Endothelial cell of umbilical vein (primary cell): ENCODE measurements around the gene AHI1. TPM values are rescaled to one million over a fixed set of nuclear protein-coding genes. Genes with fewer than 3 reads are reported as not detected.

Experiments
- BruUV-seq: library from RNA; stranded (reverse); fragments of 400-500 nt; replicated peaks from 2 replicates; lab custom pipeline; 2021; lab: Mats Ljungman, UMichigan
- CTCF ChIA-PET: fragments of 300-600, 350-600 bp; sonication (Branson Sonifier 250); formaldehyde crosslinking; loops from one replicate; lab custom pipeline; 2021; ENCODE audit warnings: antibody characterized with exemption, inconsistent platforms; lab: Charles Lee
- POLR2A ChIA-PET: fragments of 300-600, 350-600 bp; sonication (Branson Sonifier 250); formaldehyde crosslinking; loops from one replicate; lab custom pipeline; 2021; ENCODE audit warnings: antibody characterized with exemption, inconsistent platforms; lab: Charles Lee
- DNase-seq: peaks from one replicate; pipeline ENCODE4 v3.0.0-alpha.2; 2011; ENCODE audit warnings: low read depth, low spot score
- FAIRE-seq: peaks from 2 replicates; lab custom pipeline; 2011; peaks lifted over from hg19 to GRCh38; lab: Jason Lieb, UNC
- H2AFZ ChIP-seq: 2 replicates; pipeline ENCODE4 v1.6.0; 2012; ENCODE audit warnings: low read depth, low read length, control low read depth, inconsistent platforms
- H3K27ac ChIP-seq: 2 replicates; pipeline ENCODE4 v1.5.1; 2011; ENCODE audit warnings: low read depth, mild to moderate bottlenecking, control low read depth, low read length, moderate library complexity; ENCODE audit not compliant: insufficient read depth
- H3K27me3 ChIP-seq, 2 experiments: 2 replicates each; pipeline versions ENCODE4 v1.6.0 to v1.6.1; 2011; ENCODE audit warnings: low read length in 2 of 2, mixed read lengths in 1 of 2; ENCODE audit not compliant: control insufficient read depth in 2 of 2, insufficient read depth in 2 of 2
- H3K36me3 ChIP-seq, 2 experiments: 2 replicates in 1 of 2; 3 replicates in 1 of 2; pipeline ENCODE4 v1.5.1; 2011; ENCODE audit warnings: low read length in 2 of 2, mild to moderate bottlenecking in 1 of 2, moderate library complexity in 1 of 2; ENCODE audit not compliant: control insufficient read depth in 2 of 2, insufficient read depth in 2 of 2; ENCODE audit errors: extremely low read depth in 1 of 2
- H3K4me1 ChIP-seq: 3 replicates; pipeline ENCODE4 v1.5.1; 2011; ENCODE audit warnings: mild to moderate bottlenecking, low read length; ENCODE audit not compliant: control insufficient read depth, insufficient read depth; ENCODE audit errors: extremely low read depth
- H3K4me2 ChIP-seq: 2 replicates; pipeline ENCODE4 v1.6.1; 2011; ENCODE audit warnings: low read length, control low read depth, mixed read lengths; ENCODE audit not compliant: insufficient read depth
- H3K4me3 ChIP-seq, 3 experiments: fragments of 200-600 bp in 1 of 3; sonication (generic), shearing (Covaris generic) in 1 of 3; replicated peaks in 1 of 3; 2 replicates each; pipeline ENCODE4 v1.5.1; 2011 to 2016; ENCODE audit warnings: control low read depth in 3 of 3, low read length in 3 of 3, mild to moderate bottlenecking in 2 of 3, inconsistent platforms in 1 of 3, low read depth in 1 of 3, moderate library complexity in 1 of 3; ENCODE audit not compliant: insufficient read depth in 1 of 3
- H3K79me2 ChIP-seq: 2 replicates; pipeline ENCODE4 v1.6.0; 2012; ENCODE audit warnings: low read length, inconsistent platforms; ENCODE audit not compliant: control insufficient read depth, insufficient read depth
- H3K9ac ChIP-seq: replicated peaks from 2 replicates; pipeline ENCODE3; 2011; ENCODE audit warnings: low read length, control low read depth; ENCODE audit not compliant: insufficient read depth; ENCODE audit errors: extremely low read depth
- H3K9me1 ChIP-seq: replicated peaks from 3 replicates; pipeline ENCODE4 v1.6.0; 2011; ENCODE audit warnings: mild to moderate bottlenecking, low read length; ENCODE audit not compliant: control insufficient read depth, insufficient read depth; ENCODE audit errors: extremely low read depth
- H3K9me3 ChIP-seq: replicated peaks from 2 replicates; pipeline ENCODE4 v1.5.1; 2012; ENCODE audit warnings: low read length, inconsistent platforms; ENCODE audit not compliant: control insufficient read depth, insufficient read depth
- H4K20me1 ChIP-seq: replicated peaks from 2 replicates; pipeline ENCODE3; 2011; ENCODE audit warnings: mild to moderate bottlenecking, low read length; ENCODE audit not compliant: control insufficient read depth, insufficient read depth; ENCODE audit errors: extremely low read depth
- EZH2 ChIP-seq: IDR thresholded peaks from 2 replicates; pipeline ENCODE4 v1.6.1; 2012; ENCODE audit warnings: borderline replicate concordance, low read depth, mild to moderate bottlenecking, moderate library complexity, low read length, inconsistent platforms; ENCODE audit not compliant: severe bottlenecking
- FOS ChIP-seq: IDR thresholded peaks from 2 replicates; pipeline ENCODE4 v1.6.1; 2011; ENCODE audit warnings: mild to moderate bottlenecking, low read length, moderate library complexity, borderline replicate concordance; ENCODE audit not compliant: insufficient read depth
- GATA2 ChIP-seq: IDR thresholded peaks from 2 replicates; pipeline ENCODE4 v1.7.0; 2011; ENCODE audit warnings: low read depth, mild to moderate bottlenecking, moderate library complexity, mixed read lengths, low read length; ENCODE audit not compliant: insufficient read length, insufficient read depth
- JUN ChIP-seq: IDR thresholded peaks from 2 replicates; pipeline ENCODE4 v1.6.1; 2011; ENCODE audit warnings: borderline replicate concordance, low read depth; ENCODE audit not compliant: insufficient read length, insufficient read depth
- MYC ChIP-seq: IDR thresholded peaks from one replicate; pipeline ENCODE4 v1.6.1; 2011; ENCODE audit warnings: mild to moderate bottlenecking, low read depth, low read length
- POLR2A ChIP-seq: IDR thresholded peaks from 2 replicates; pipeline ENCODE4 v1.6.1; 2012; ENCODE audit warnings: low read depth, mild to moderate bottlenecking, control low read depth, low read length
- POLR2AphosphoS5 ChIP-seq: IDR thresholded peaks from 2 replicates; pipeline ENCODE4 v1.6.1; 2012; ENCODE audit warnings: low read depth, mild to moderate bottlenecking, control low read depth, low read length, moderate library complexity; ENCODE audit not compliant: insufficient read depth
- dilution Hi-C: fragments of 300-500 bp; cut with MboI; formaldehyde crosslinking; loops from one replicate; pipeline ENCODE4 v1.15.0; 2019; ENCODE audit warnings: low sequenced_read_pairs; ENCODE audit not compliant: extremely low pct_ligation_motif_present
- intact Hi-C: fragments of 100-400 bp; cut with micrococcal nuclease; formaldehyde crosslinking; loops from one replicate; pipeline ENCODE4 v1.10.0; 2022
- polyA plus RNA-seq, 4 experiments: library from polyadenylated mRNA; depleted of rRNA in 3 of 4; stranded (reverse) in 3 of 4; unstranded in 1 of 4; fragments of >200 nt; gene quantifications; 2 replicates each; pipeline versions ENCODE4 v1.2.1 to v1.2.3, GENCODE V29; 2011 to 2012; ENCODE audit warnings: missing spikeins in 1 of 4
- total RNA-seq: library from RNA; stranded (reverse); gene quantifications from 2 replicates; pipeline ENCODE4 v1.2.3, GENCODE V29; 2021
- TF ChIP-seq, protein P1 (sequence below), 2 donors: IDR thresholded peaks; 1 replicate in 1 of 2; 2 replicates in 1 of 2; pipeline ENCODE4 v1.5.1; 2011; ENCODE audit warnings: low read length in 2 of 2, mild to moderate bottlenecking in 2 of 2, moderate library complexity in 2 of 2, control low read depth in 1 of 2, inconsistent platforms in 1 of 2, low read depth in 1 of 2; ENCODE audit not compliant: insufficient read depth in 1 of 2; ENCODE audit errors: extremely low read depth in 1 of 2
- TF ChIP-seq, protein P2 (sequence below): IDR thresholded peaks from 2 replicates; pipeline ENCODE4 v1.6.1; 2011; ENCODE audit not compliant: insufficient read depth, insufficient read length

Gene AHI1
- total and polyA plus RNA-seq, 2 donors (not counting 3 experiments of a cell fraction or from before 2014, with no cell fraction given): 5.1 to 20.7 TPM

DNA sequence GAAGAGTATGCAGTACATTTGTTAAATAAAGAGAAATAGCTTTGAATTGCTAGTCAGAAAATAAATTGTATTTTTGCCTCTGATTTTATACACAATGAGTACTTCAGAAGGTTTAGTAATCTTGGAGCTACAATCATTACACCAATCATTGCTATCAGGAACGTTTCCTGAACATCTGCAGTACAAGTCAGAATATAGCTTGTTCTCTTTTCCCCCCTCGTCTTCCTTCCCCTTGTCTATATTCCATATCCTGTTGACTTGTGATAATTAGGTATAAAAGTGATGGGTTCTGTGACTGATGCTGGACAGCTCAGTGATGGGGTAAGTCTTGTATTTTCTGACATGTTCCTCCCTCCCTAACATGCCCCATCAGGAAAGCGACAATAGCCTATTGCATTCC, 94.0 kb downstream of the AHI1 start:
- Histone ChIP-seq H3K9ac (no peak overlapping the region), H3K9me1 (no peaks in the 10 kb centered on the region), H3K27ac (no peak overlapping the region), H3K4me1 (peaks cover 8% of the 10 kb centered on the region), H2AFZ (no peak overlapping the region), H3K27me3 (no peaks in the 10 kb centered on the region), H3K9me3 (no peaks in the 10 kb centered on the region), H3K4me2 (peak overlapping the region; percentile 11), H3K4me3 (no peak overlapping the region), H4K20me1 (no peaks in the 10 kb centered on the region), H3K79me2 (no peaks in the 10 kb centered on the region), H3K36me3 (no peaks in the 10 kb centered on the region)
- DNase-seq: peak; percentile 42
- ChIA-PET CTCF (interaction anchor here (0.8 to 1.3 kb wide), 4 partner anchors 9 to 1280 kb away, joined by 3 to 4 read pairs (median 3); no protein-coding TSS in a partner anchor), POLR2A (no interaction called here)
- intact Hi-C loops (loop anchor here (10.0 kb wide), 1 partner anchor 109 kb away; no protein-coding TSS in a partner anchor), dilution Hi-C loops (no loop called here)
- FAIRE-seq: no peak
- no TSS peak for BruUV-seq
- TF ChIP-seq GATA2 (peak; percentile 66), MYC (no peak), POLR2AphosphoS5 (no peak)
- TF ChIP-seq, protein P1, sequence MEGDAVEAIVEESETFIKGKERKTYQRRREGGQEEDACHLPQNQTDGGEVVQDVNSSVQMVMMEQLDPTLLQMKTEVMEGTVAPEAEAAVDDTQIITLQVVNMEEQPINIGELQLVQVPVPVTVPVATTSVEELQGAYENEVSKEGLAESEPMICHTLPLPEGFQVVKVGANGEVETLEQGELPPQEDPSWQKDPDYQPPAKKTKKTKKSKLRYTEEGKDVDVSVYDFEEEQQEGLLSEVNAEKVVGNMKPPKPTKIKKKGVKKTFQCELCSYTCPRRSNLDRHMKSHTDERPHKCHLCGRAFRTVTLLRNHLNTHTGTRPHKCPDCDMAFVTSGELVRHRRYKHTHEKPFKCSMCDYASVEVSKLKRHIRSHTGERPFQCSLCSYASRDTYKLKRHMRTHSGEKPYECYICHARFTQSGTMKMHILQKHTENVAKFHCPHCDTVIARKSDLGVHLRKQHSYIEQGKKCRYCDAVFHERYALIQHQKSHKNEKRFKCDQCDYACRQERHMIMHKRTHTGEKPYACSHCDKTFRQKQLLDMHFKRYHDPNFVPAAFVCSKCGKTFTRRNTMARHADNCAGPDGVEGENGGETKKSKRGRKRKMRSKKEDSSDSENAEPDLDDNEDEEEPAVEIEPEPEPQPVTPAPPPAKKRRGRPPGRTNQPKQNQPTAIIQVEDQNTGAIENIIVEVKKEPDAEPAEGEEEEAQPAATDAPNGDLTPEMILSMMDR (IDR thresholded peaks at IDR 0.05; ENCODE audit: extremely low read depth in 1 of 2, insufficient read depth in 1 of 2, low read depth in 1 of 2, low read length in 2 of 2): no peak

DNA sequence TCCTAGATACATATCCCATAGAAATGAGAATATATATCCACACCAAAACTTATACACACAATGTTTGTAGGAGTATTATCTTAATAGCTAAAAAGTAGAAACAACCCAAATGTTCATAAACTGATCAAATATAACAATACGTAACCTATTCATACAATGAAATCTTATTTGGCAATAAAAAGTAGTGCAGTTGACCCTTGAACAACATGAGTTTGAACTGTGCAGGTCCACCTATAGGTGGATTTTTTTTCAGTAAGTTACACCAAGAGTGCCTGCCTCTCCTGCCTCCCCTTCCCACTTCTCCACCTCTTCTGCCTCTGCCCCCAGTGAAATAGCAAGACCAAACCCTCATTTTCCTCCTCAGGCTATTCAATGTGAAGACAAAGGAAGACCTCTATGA, 95.2 kb downstream of the AHI1 start:
- no peak for FAIRE-seq
- Histone ChIP-seq H3K79me2 (no peaks in the 10 kb centered on the region), H3K36me3 (no peaks in the 10 kb centered on the region), H3K9ac (no peak overlapping the region), H3K27me3 (no peaks in the 10 kb centered on the region), H3K4me2 (no peak overlapping the region), H3K4me1 (peaks cover 8% of the 10 kb centered on the region), H3K9me3 (no peaks in the 10 kb centered on the region), H2AFZ (no peak overlapping the region), H3K9me1 (no peaks in the 10 kb centered on the region), H4K20me1 (no peaks in the 10 kb centered on the region), H3K4me3 (no peak overlapping the region), H3K27ac (no peak overlapping the region)
- ChIA-PET CTCF (no interaction called here), POLR2A (no interaction called here)
- DNase-seq: no peak
- intact Hi-C loops: loop anchor here (10.0 kb wide), 1 partner anchor 108 kb away; no protein-coding TSS in a partner anchor
- no TSS peak for BruUV-seq
- dilution Hi-C loops: no loop called here
- TF ChIP-seq JUN (no peak), EZH2 (no peak), GATA2 (no peak), POLR2AphosphoS5 (no peak), FOS (no peak), MYC (no peak), POLR2A (no peak)
- TF ChIP-seq, protein P2, sequence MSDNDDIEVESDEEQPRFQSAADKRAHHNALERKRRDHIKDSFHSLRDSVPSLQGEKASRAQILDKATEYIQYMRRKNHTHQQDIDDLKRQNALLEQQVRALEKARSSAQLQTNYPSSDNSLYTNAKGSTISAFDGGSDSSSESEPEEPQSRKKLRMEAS: no peak
- TF ChIP-seq, protein P1 (IDR thresholded peaks at IDR 0.05; ENCODE audit: extremely low read depth in 1 of 2, insufficient read depth in 1 of 2, low read depth in 1 of 2, low read length in 2 of 2): no peak
